GM19239 (cell line): ENCODE data around the gene CCDC68.
"Not testable (repeated sequence)": the region's sequence is repeated elsewhere in the genome, so short reads cannot be mapped to it uniquely, and the experiment has no call there.

Experiments
- DNase-seq: peaks from one replicate; pipeline ENCODE4 v3.0.0; 2011; ENCODE audit warnings: low spot score; ENCODE audit not compliant: insufficient read length
- FAIRE-seq: peaks from 2 replicates; lab custom pipeline; 2011; peaks lifted over from hg19 to GRCh38; lab: Jason Lieb, UNC

The CCDC68 gene

GRCh38 chr18:54881229-54881768 lies 78.0 kb downstream of the CCDC68 start:
- FAIRE-seq, result no peak
- DNase-seq, result no peak

- no peak for FAIRE-seq
- no peak for DNase-seq
These were observed 78.7 kb downstream of the CCDC68 start for GRCh38 chr18:54880395-54881105.

- FAIRE-seq, result no peak
- no peak for DNase-seq
These were observed 79.6 kb downstream of the CCDC68 start for GRCh38 chr18:54879691-54880090.

- FAIRE-seq, result no peak
These were observed 80.5 kb downstream of the CCDC68 start for GRCh38 chr18:54878659-54879358.

GRCh38 chr18:54878159-54878622 lies 81.1 kb downstream of the CCDC68 start:
- FAIRE-seq, result no peak

More at GRCh38 chr18:54878659-54879358, 80.5 kb downstream of the CCDC68 start:
- no peak for DNase-seq

GRCh38 chr18:54877076-54877475 lies 82.2 kb downstream of the CCDC68 start:
- FAIRE-seq (no peak), DNase-seq (no peak)

More at GRCh38 chr18:54878159-54878622, 81.1 kb downstream of the CCDC68 start:
- DNase-seq, result no peak

GRCh38 chr18:54875063-54875462 lies 84.2 kb downstream of the CCDC68 start:
- DNase-seq, result no peak
- no peak for FAIRE-seq

GRCh38 chr18:54873884-54874255 lies 85.4 kb downstream of the CCDC68 start:
- FAIRE-seq (no peak), DNase-seq (no peak)

- no peak for FAIRE-seq
- DNase-seq, result no peak
These were observed 86.6 kb downstream of the CCDC68 start for GRCh38 chr18:54872681-54873080.

GRCh38 chr18:54871231-54871630 lies 88.0 kb downstream of the CCDC68 start:
- FAIRE-seq (no peak), DNase-seq (no peak)

GRCh38 chr18:54867131-54867530 lies 92.1 kb downstream of the CCDC68 start:
- no peak for DNase-seq
- FAIRE-seq, result no peak

GRCh38 chr18:54860941-54861340 lies 98.3 kb downstream of the CCDC68 start:
- FAIRE-seq, result no peak
- DNase-seq, result no peak

GRCh38 chr18:54859667-54860421 lies 99.4 kb downstream of the CCDC68 start:
- DNase-seq, result no peak
- FAIRE-seq, result no peak

GRCh38 chr18:54857499-54857898 lies 101.8 kb downstream of the CCDC68 start:
- FAIRE-seq (no peak), DNase-seq (no peak)

GRCh38 chr18:54856105-54856646 lies 103.1 kb downstream of the CCDC68 start:
- no peak for FAIRE-seq

GRCh38 chr18:54855050-54855449 lies 104.2 kb downstream of the CCDC68 start:
- not testable (repeated sequence) for DNase-seq, FAIRE-seq

More at GRCh38 chr18:54856105-54856646, 103.1 kb downstream of the CCDC68 start:
- DNase-seq, result no peak

- FAIRE-seq (no peak), DNase-seq (no peak)
These were observed 106.2 kb downstream of the CCDC68 start for GRCh38 chr18:54852780-54853675.
